Measurements from ENCODE around the gene TTC4.

DNA sequence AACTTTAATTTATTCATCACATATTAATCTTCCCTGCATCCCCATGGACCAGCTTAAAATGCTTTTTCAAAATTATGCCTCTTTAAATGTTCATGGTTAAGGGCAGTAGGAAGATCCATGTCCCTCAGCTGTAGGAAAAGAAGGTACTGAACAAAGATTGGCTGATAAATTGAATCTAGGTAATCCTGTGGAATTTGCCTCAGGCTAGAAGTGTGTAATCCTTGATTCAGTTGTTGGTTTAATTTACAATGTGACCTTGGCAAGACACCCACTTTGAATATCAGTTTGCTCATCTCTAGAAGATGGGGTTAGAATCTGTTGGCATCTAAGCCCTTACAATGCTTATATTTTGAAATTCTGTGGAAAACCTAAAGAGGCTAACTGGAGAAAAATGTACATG is 6.1 kb downstream of the TTC4 start:
- no peak for TF ChIP-seq HDGF (IDR thresholded peaks at IDR 0.05; ENCODE audit: borderline replicate concordance)
- TF ChIP-seq FOXM1 (IDR thresholded peaks at IDR 0.05; ENCODE audit: borderline replicate concordance), result no peak
- no peak for TF ChIP-seq FOXK2 (IDR thresholded peaks at IDR 0.05)
- TF ChIP-seq SP1 (IDR thresholded peaks at IDR 0.05), result no peak
- TF ChIP-seq ZNF384 (IDR thresholded peaks at IDR 0.05), result no peak
- TF ChIP-seq ARNT (IDR thresholded peaks at IDR 0.05), result no peak
